NCI-H1417 (cell line): Measurements from ENCODE around the gene KIAA1549.

Experiments
- DNase-seq, 3 experiments: peaks; one replicate each; lab custom pipeline; 2025; lab: John Stamatoyannopoulos, UW

The KIAA1549 gene

GRCh38 chr7:138852469-138852868, 128.7 kb downstream of the KIAA1549 start:
- DNase-seq = no peak

- no peak for DNase-seq
Observed at GRCh38 chr7:138849701-138850100, 131.5 kb downstream of the KIAA1549 start.

DNA sequence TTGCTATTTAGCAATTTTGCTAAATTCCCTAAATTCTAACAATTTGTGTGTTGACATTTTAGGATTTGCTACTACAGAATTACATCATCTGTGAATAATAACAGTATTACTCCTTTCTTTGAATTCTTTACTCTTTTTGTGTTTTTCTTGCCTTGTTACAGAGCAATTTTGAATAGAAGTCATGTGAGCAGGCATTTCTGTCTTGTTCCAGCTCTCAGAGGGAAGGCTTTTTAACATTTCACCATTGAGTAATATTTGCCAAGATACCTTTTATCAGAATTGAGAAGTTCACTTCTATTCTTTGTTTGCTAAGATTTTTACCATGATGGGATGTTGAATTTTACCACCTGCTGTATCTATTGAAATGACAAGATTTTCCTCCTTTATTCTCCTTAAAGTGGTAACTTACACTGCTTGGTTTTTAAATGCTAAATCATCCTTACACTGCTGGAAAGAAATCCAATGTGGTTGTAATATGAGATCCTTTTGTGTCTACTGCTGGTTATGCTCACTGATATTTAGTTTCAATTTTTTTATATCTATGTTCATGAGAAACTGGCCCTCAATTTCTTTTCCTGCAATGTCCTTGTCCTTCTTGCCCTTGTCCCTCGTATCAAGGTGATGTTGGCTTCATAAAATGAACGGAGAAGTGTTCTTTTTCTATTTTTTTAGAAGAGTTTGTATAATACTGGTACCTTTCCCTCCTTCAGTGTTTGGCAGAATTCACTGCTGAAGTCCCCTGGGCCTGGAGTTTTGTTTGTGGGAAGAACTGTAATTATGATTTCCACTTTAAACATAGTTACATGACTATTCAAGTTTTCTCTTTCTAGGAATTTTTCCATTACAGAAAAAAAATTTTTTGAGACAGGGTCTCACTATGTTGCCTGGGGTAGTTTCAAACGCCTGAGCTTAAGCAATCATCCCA, 132.9 kb downstream of the KIAA1549 start:
- DNase-seq = peak in 1 of 3 experiments; percentile 54

DNA sequence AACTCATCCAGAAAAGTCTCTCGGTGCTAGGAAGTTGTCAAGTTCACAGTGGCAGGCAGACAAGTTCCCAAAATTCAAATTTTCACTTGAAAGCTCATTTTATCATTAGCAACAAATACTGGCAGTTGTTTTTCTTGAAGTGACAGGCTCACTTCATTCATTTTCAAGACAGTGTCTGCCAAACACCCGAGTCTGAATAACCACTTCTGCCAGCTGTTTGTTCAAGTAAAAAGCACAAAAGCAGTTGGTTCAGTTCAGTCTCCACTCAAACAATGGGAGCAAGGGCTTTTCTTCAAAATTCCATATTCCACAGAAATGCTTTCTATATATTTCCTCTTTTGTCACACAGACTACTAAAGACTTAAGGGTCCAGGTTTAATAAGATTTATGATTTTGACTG, 135.5 kb downstream of the KIAA1549 start:
- DNase-seq = no peak

GRCh38 chr7:138843632-138844580, 137.3 kb downstream of the KIAA1549 start:
- no peak for DNase-seq

DNA sequence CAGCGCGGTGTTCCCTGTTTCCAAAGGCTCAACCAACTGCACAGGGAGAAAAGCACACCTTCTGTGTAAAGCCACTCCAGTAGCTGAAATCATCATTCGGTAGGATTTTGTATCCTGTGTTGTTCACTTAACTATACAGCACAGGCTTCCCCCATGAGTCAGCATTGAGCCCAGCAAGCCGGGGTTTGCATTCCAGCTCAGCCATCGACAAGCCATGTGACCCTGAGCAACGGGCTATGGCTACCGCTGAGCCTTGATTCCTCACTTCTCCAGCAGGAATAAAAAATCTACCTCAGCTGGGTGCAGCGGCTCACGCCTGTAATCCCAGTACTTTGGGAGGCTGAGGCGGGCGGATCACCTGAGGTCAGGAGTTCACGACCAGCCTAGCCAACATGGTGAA, 139.1 kb downstream of the KIAA1549 start:
- DNase-seq = no peak

DNA sequence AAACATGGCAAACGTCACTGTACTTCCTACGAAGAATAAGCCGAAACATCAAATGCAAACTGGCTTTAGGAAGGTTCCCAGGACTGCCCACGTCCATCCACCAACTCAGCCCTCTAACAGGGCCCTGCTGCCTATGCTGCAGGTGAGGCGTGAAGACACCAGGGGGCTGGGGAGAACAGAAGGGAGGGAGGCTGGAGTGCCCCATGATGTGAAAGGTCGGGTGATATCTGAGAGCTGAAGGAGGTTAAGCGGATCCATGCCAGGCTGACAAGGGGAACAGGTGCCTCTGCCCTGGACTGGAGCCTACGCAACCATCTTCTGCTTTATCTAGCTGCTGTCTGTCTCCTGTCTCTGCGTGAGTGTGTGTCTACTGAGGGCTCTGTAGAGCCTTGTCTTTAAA, 143.0 kb downstream of the KIAA1549 start:
- peak in 2 of 3 experiments; percentile 29 to 44 for DNase-seq

GRCh38 chr7:138837627-138838026, 143.6 kb downstream of the KIAA1549 start:
- DNase-seq = peak; percentile 8 to 61 (median 53)

GRCh38 chr7:138835087-138835486, 146.1 kb downstream of the KIAA1549 start:
- DNase-seq = no peak

DNA sequence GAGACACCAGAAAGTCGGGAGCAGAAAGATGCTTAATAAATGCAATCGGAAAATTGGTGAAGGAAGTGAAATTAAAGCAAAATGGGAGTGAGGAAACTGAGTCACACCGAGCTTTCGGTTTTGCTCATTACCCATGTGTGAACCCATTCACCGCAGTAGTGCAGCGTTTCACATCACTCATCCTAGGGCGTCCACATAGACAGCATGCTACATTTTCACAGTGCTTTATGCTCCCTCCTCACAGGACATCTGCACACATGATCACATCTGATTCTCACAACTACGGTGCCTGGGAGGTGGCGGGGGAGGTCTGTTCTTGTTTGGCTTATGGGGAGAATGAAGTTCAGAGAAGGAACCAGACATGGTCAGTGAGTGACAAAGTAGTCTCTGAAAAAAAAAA, 146.6 kb downstream of the KIAA1549 start:
- no peak for DNase-seq

- no peak for DNase-seq
Observed at GRCh38 chr7:138833596-138833995, 147.6 kb downstream of the KIAA1549 start.

DNA sequence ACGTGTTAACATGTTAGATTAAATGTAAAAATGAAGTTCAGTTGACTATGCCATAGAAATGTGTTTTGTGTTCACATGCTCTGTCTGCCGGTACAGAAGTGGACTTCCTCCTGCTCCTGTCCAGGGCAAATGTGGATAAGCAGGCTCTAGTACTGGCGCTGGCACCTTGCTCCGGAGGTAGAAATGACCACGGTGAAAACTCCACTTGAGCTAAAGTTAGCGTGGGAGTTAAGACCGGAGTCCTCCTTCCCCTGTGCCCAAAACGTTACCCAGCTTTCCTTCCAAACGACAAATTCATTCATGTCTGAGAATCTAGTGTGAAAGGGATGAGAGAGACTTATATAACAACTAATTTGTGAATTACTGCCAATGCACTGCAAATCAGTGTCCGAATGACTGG, 148.2 kb downstream of the KIAA1549 start:
- DNase-seq = no peak

DNA sequence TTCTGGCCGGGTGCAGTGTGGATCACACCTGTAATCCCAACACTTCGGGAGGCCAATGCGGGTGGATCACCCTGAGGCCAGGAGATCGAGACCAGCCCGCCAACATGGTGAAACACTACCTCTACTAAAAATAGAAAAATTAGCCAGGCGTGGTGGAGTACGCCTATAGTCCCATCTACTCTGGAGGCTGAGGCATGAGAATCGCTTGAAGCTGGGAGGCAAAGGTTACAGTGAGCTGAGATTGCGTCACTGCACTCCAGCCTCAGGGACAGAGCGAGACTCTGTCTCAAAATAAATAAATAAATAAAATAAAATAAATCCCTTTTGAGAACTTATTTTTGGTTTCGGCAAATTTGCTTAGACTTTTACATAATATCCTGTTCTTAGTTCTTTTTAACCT, 151.9 kb downstream of the KIAA1549 start:
- no peak for DNase-seq

DNA sequence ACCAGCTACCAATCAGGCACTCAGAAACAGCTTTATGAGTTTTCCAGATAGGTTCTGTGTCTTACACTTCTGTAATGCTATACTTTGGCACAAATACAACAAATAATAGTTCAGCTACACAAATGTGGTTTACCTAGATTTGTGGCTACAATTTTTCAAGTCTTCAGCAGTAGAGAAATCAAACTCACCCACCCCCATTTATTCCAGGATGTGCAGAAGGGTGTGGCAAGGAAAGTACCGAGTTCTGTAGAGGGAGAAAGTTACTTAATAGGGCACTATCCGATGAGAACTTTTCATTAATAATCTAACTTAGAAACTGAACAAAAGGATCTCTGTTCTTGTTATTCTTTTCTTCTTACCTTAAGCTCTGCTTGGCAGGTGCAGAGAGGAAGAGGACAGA, 152.9 kb downstream of the KIAA1549 start:
- DNase-seq = no peak

DNA sequence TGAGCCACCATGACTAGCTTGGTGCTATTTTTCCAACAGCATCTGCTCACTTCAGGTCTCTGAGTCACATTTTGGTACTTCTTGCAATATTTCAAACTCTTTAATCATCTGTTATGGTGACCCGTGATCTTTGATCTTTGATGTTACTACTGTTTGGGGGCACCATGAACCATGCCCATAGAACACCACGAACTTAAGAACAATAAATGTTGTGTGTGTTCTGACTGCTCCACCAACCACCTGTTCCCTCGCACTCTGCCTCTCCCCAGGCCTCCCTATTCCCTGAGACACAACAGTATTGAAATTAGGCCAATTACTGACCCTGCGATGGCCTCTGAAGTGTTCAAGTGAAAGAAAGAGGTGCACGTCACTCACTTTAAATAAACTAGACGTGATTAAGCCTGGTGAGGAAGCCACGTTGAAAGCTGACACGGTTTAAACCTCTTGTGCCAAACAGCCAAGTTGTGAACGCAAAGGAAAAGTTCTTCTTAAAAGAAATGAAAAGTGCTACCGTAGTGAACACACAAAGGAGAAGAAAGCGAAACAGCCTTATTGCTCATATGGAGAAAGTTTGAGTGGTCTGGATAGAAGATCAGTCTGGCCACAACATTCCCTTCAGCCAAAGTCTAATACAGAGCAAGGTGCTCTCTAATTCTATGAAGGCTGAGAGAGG, 156.0 kb downstream of the KIAA1549 start:
- peak in 1 of 3 experiments; percentile 12 for DNase-seq

- DNase-seq = no peak
Observed at GRCh38 chr7:138822867-138823535, 158.2 kb downstream of the KIAA1549 start.

- no peak for DNase-seq
Observed at GRCh38 chr7:138821912-138822311, 159.3 kb downstream of the KIAA1549 start.

DNA sequence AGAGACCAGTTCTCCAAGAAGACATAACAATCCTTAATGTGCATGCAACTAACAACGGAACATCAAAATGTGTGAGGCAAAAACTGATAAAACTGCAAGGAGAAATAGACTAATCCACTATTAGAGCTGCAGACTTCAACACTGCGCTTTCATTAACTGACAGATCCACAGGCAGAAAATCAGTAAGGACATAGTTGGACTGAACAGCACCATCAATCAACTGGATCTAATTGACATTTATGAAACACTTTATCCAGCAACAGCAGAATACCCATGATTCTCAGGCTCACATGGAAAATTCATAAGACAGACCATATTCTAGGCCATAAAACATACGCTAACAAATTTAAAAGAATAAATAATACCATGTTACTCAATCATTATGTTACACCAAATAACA, 161.6 kb downstream of the KIAA1549 start:
- no peak for DNase-seq

GRCh38 chr7:138816650-138817049, 164.5 kb downstream of the KIAA1549 start:
- DNase-seq = no peak

GRCh38 chr7:138814816-138815332, 166.3 kb downstream of the KIAA1549 start:
- no peak for DNase-seq

DNA sequence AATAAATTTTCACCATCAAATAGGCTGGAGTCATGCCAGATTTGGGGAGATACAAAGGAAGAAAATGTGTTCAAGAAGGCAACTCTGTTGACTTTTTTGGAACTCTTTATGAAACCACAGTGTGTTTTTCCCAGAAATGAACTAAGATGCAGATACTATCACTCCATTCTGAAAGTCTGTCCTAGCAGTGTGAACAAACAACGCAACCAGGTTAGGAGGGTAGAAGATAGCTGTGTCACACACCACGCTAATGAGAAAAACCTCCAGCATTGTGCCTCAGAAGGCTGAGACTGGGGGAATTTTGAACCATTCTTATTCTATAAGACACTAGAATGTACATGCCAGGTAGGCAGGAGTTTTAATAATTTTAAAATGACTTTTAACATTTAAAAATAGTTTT, 167.2 kb downstream of the KIAA1549 start:
- no peak for DNase-seq
